HepG2 (cell line): ENCODE measurements around the gene DAAM2. TPM values are rescaled to one million over a fixed set of nuclear protein-coding genes. Genes with fewer than 3 reads are reported as not detected.

Source experiments
- BHLHE40 ChIP-seq: IDR thresholded peaks from 2 replicates; pipeline ENCODE4 v1.6.1; 2011; ENCODE audit warnings: low read length, improper control_type of control experiment
- FOSL2 ChIP-seq: sonication (generic); formaldehyde crosslinking; IDR thresholded peaks from 2 replicates; pipeline ENCODE4 v1.4.0; 2020; ENCODE audit warnings: missing genetic modification reagents
- GABPB1 ChIP-seq: IDR thresholded peaks from 2 replicates; pipeline ENCODE4 v1.6.1; 2016; ENCODE audit warnings: mild to moderate bottlenecking, missing genetic modification reagents, moderate library complexity, missing compliant biosample characterization
- HINFP ChIP-seq: sonication (generic); formaldehyde crosslinking; IDR thresholded peaks from 2 replicates; pipeline ENCODE4 v1.4.0; 2020; ENCODE audit warnings: low read depth, mild to moderate bottlenecking, missing genetic modification reagents
- HNF1B ChIP-seq: sonication (generic); formaldehyde crosslinking; IDR thresholded peaks from 2 replicates; pipeline ENCODE4 v1.5.1; 2020; ENCODE audit warnings: mild to moderate bottlenecking, moderate library complexity, missing genetic modification reagents
- HOXA3 ChIP-seq: sonication (generic); formaldehyde crosslinking; IDR thresholded peaks from 2 replicates; pipeline ENCODE4 v1.5.0; 2020; ENCODE audit warnings: missing genetic modification reagents
- KDM5B ChIP-seq: sonication (generic); formaldehyde crosslinking; IDR thresholded peaks from 2 replicates; pipeline ENCODE4 v1.4.0; 2020; ENCODE audit warnings: missing genetic modification reagents, mild to moderate bottlenecking, borderline replicate concordance
- MED1 ChIP-seq: sonication (generic); formaldehyde crosslinking; IDR thresholded peaks from 2 replicates; pipeline ENCODE4 v1.4.0; 2020; ENCODE audit warnings: missing genetic modification reagents
- NFYB ChIP-seq: sonication (generic); formaldehyde crosslinking; IDR thresholded peaks from 2 replicates; pipeline ENCODE4 v1.4.0; 2020; ENCODE audit warnings: missing genetic modification reagents
- NR1H2 ChIP-seq: sonication (generic); formaldehyde crosslinking; IDR thresholded peaks from 2 replicates; pipeline ENCODE4 v1.8.1; 2022; ENCODE audit warnings: low read depth, missing genetic modification reagents, borderline replicate concordance
- SALL1 ChIP-seq: sonication (generic); formaldehyde crosslinking; IDR thresholded peaks from 2 replicates; pipeline ENCODE4 v1.8.0; 2022; ENCODE audit warnings: mild to moderate bottlenecking, missing genetic modification reagents
- SOX13 ChIP-seq, 3 experiments: fragments of 450-650 bp in 1 of 3; sonication (generic) in 1 of 3; formaldehyde crosslinking in 1 of 3; IDR thresholded peaks in 2 of 3; conservative IDR thresholded peaks in 1 of 3; 2 replicates each; pipeline versions ENCODE4 v1.5.0 to v1.6.1; 2016 to 2020; ENCODE audit warnings: antibody characterized with exemption in 1 of 3, mild to moderate bottlenecking in 1 of 3, missing compliant biosample characterization in 1 of 3, missing genetic modification reagents in 1 of 3, moderate library complexity in 1 of 3
- TBP ChIP-seq: sonication (generic); formaldehyde crosslinking; IDR thresholded peaks from 2 replicates; pipeline ENCODE4 v1.5.0; 2020; ENCODE audit warnings: missing genetic modification reagents
- TEAD3 ChIP-seq: optimal IDR thresholded peaks from 2 replicates; pipeline ENCODE3; 2016; ENCODE audit warnings: borderline replicate concordance
- ZBTB7A ChIP-seq: sonication (generic); formaldehyde crosslinking; IDR thresholded peaks from 2 replicates; pipeline ENCODE4 v1.8.0; 2022; ENCODE audit warnings: mild to moderate bottlenecking, missing genetic modification reagents
- ZFX ChIP-seq: sonication (generic); formaldehyde crosslinking; IDR thresholded peaks from 2 replicates; pipeline ENCODE4 v1.4.0; 2020; ENCODE audit warnings: mild to moderate bottlenecking, low read depth, missing genetic modification reagents, moderate library complexity
- ZNF746 ChIP-seq: sonication (generic); formaldehyde crosslinking; IDR thresholded peaks from 2 replicates; pipeline ENCODE4 v1.8.0; 2022; ENCODE audit warnings: mild to moderate bottlenecking, missing genetic modification reagents
- ZNF772 ChIP-seq: sonication (generic); formaldehyde crosslinking; IDR thresholded peaks from 2 replicates; pipeline ENCODE4 v1.5.0; 2020; ENCODE audit warnings: mild to moderate bottlenecking, missing genetic modification reagents
- ZXDC ChIP-seq: sonication (generic); formaldehyde crosslinking; IDR thresholded peaks from 2 replicates; pipeline ENCODE4 v1.5.0; 2020; ENCODE audit warnings: mild to moderate bottlenecking, missing genetic modification reagents
- polyA plus RNA-seq, 8 experiments: library from polyadenylated mRNA; depleted of rRNA in 3 of 8; stranded (reverse) in 7 of 8; unstranded in 1 of 8; fragments of >200 nt; fragmentation: Illumina TruSeq in 4 of 8; extraction: Trizol in 4 of 8; gene quantifications; 2 replicates each; pipeline versions ENCODE4 v1.2.1 to v1.2.3, GENCODE V29; 2011 to 2016; ENCODE audit warnings: low read depth in 4 of 8, missing spikeins in 1 of 8, mixed read lengths in 1 of 8; ENCODE audit not compliant: insufficient read depth in 1 of 8
- total RNA-seq, 5 experiments: library from RNA; depleted of rRNA; stranded (reverse); fragments of >200 nt; fragmentation: Illumina TruSeq; extraction: Trizol; gene quantifications; 2 replicates each; pipeline ENCODE4 v1.2.3, GENCODE V29; 2016; ENCODE audit warnings: low read depth in 1 of 5
- TF ChIP-seq, protein P1 (sequence below): sonication (generic); formaldehyde crosslinking; IDR thresholded peaks from 2 replicates; pipeline ENCODE4 v1.4.0; 2020; ENCODE audit warnings: missing genetic modification reagents
- TF ChIP-seq, protein P2 (sequence below): IDR thresholded peaks from 2 replicates; pipeline ENCODE4 v1.6.1; 2016

DAAM2 gene
- total and polyA plus RNA-seq, 2 of the 13 experiments (the other 11 are each of a cell fraction or from before 2014, with no cell fraction given): 0.01 TPM; not detected in 1

- TF ChIP-seq, protein P1, sequence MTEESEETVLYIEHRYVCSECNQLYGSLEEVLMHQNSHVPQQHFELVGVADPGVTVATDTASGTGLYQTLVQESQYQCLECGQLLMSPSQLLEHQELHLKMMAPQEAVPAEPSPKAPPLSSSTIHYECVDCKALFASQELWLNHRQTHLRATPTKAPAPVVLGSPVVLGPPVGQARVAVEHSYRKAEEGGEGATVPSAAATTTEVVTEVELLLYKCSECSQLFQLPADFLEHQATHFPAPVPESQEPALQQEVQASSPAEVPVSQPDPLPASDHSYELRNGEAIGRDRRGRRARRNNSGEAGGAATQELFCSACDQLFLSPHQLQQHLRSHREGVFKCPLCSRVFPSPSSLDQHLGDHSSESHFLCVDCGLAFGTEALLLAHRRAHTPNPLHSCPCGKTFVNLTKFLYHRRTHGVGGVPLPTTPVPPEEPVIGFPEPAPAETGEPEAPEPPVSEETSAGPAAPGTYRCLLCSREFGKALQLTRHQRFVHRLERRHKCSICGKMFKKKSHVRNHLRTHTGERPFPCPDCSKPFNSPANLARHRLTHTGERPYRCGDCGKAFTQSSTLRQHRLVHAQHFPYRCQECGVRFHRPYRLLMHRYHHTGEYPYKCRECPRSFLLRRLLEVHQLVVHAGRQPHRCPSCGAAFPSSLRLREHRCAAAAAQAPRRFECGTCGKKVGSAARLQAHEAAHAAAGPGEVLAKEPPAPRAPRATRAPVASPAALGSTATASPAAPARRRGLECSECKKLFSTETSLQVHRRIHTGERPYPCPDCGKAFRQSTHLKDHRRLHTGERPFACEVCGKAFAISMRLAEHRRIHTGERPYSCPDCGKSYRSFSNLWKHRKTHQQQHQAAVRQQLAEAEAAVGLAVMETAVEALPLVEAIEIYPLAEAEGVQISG (CRISPR knock-in tag): peak; percentile 68
- TF ChIP-seq ZNF772 (CRISPR knock-in tag) (0 out of 2 replicates have a peak, but pooled peaks have one; percentile 37), HINFP (CRISPR knock-in tag) (0 out of 2 replicates have a peak, but pooled peaks have one; percentile 69), FOSL2 (CRISPR knock-in tag) (no peak), HOXA3 (CRISPR knock-in tag) (peak; percentile 51; the same call in 1 of the 2 replicates), ZNF746 (peak; percentile 47; the same call in 1 of the 2 replicates), NFYB (CRISPR knock-in tag) (no peak), SOX13 (IDR thresholded peaks at IDR 0.05) (no peak), SOX13 (CRISPR knock-in tag; conservative IDR thresholded peaks at IDR 0.05 in 1 of 2, IDR thresholded peaks at IDR 0.05 in 1 of 2) (peak in 1 of 2 experiments; percentile 17; a peak in 1 of 4 replicates), NR1H2 (CRISPR knock-in tag) (no peak), TEAD3 (CRISPR knock-in tag) (peak; percentile 32), ZXDC (CRISPR knock-in tag) (no peak), ZFX (CRISPR knock-in tag) (peak; percentile 55; the same call in 1 of the 2 replicates), HNF1B (CRISPR knock-in tag) (no peak), TBP (CRISPR knock-in tag) (no peak), GABPB1 (CRISPR knock-in tag) (peak; percentile 38; the same call in 1 of the 2 replicates), BHLHE40 (peak; percentile 98), MED1 (0 out of 2 replicates have a peak, but pooled peaks have one; percentile 13), ZBTB7A (peak; percentile 36; the same call in 1 of the 2 replicates), KDM5B (CRISPR knock-in tag) (0 out of 2 replicates have a peak, but pooled peaks have one; percentile 21), SALL1 (CRISPR knock-in tag) (peak; percentile 74)
- TF ChIP-seq, protein P2, sequence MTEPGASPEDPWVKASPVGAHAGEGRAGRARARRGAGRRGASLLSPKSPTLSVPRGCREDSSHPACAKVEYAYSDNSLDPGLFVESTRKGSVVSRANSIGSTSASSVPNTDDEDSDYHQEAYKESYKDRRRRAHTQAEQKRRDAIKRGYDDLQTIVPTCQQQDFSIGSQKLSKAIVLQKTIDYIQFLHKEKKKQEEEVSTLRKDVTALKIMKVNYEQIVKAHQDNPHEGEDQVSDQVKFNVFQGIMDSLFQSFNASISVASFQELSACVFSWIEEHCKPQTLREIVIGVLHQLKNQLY (CRISPR knock-in tag): 0 out of 2 replicates have a peak, but pooled peaks have one; percentile 35
Measured at GRCh38 chr6:39849764-39850163, 57.6 kb downstream of the DAAM2 start (continued).
